HepG2 (cell line): ENCODE data around the gene IQCN. TPM values are rescaled to one million over a fixed set of nuclear protein-coding genes. Genes with fewer than 3 reads are reported as not detected.
A peak's percentile ranks its signal among the peaks of the same experiment; 100 is the strongest.

ENCODE experiments used
- AGO1 ChIP-seq: fragments of 200-400 bp; formaldehyde crosslinking; IDR thresholded peaks from 2 replicates; pipeline ENCODE4 v1.6.1; 2017; ENCODE audit warnings: mild to moderate bottlenecking, low read depth, low read length, moderate library complexity; ENCODE audit not compliant: poor library complexity, severe bottlenecking
- CBX5 ChIP-seq: sonication (generic); formaldehyde crosslinking; IDR thresholded peaks from 2 replicates; pipeline ENCODE4 v1.4.0; 2020; ENCODE audit warnings: missing genetic modification reagents, borderline replicate concordance
- ZNF382 ChIP-seq: sonication (generic); formaldehyde crosslinking; IDR thresholded peaks from 2 replicates; pipeline ENCODE4 v1.5.0; 2020; ENCODE audit warnings: missing genetic modification reagents, mild to moderate bottlenecking, borderline replicate concordance
- ZNF841 ChIP-seq: sonication (generic); formaldehyde crosslinking; IDR thresholded peaks from 2 replicates; pipeline ENCODE4 v1.8.1; 2023; ENCODE audit warnings: missing genetic modification reagents, borderline replicate concordance
- ZNF878 ChIP-seq: sonication (generic); formaldehyde crosslinking; IDR thresholded peaks from 2 replicates; pipeline ENCODE4 v1.8.1; 2023; ENCODE audit warnings: mild to moderate bottlenecking, missing genetic modification reagents, moderate library complexity
- ZSCAN31 ChIP-seq: sonication (generic); formaldehyde crosslinking; IDR thresholded peaks from 2 replicates; pipeline ENCODE4 v1.5.0; 2020; ENCODE audit warnings: low read depth, mild to moderate bottlenecking, missing genetic modification reagents
- polyA plus RNA-seq, 8 experiments: library from polyadenylated mRNA; depleted of rRNA in 3 of 8; stranded (reverse) in 7 of 8; unstranded in 1 of 8; fragments of >200 nt; fragmentation: Illumina TruSeq in 4 of 8; extraction: Trizol in 4 of 8; gene quantifications; 2 replicates each; pipeline versions ENCODE4 v1.2.1 to v1.2.3, GENCODE V29; 2011 to 2016; ENCODE audit warnings: low read depth in 4 of 8, missing spikeins in 1 of 8, mixed read lengths in 1 of 8; ENCODE audit not compliant: insufficient read depth in 1 of 8
- total RNA-seq, 5 experiments: library from RNA; depleted of rRNA; stranded (reverse); fragments of >200 nt; fragmentation: Illumina TruSeq; extraction: Trizol; gene quantifications; 2 replicates each; pipeline ENCODE4 v1.2.3, GENCODE V29; 2016; ENCODE audit warnings: low read depth in 1 of 5
- TF ChIP-seq, protein P1 (sequence below): IDR thresholded peaks from 2 replicates; pipeline ENCODE4 v1.6.1; 2012; ENCODE audit warnings: low read depth, low read length, improper control_type of control experiment
- TF ChIP-seq, protein P2 (sequence below): sonication (generic); formaldehyde crosslinking; IDR thresholded peaks from 2 replicates; pipeline ENCODE4 v1.4.0; 2020; ENCODE audit warnings: missing genetic modification reagents, mild to moderate bottlenecking, borderline replicate concordance
- TF ChIP-seq, protein P3 (sequence below): sonication (generic); formaldehyde crosslinking; IDR thresholded peaks from 2 replicates; pipeline ENCODE4 v1.8.1; 2023; ENCODE audit warnings: mild to moderate bottlenecking, moderate library complexity, missing genetic modification reagents
- TF ChIP-seq, protein P4 (sequence below): sonication (generic); formaldehyde crosslinking; IDR thresholded peaks from 2 replicates; pipeline ENCODE4 v1.4.0; 2020; ENCODE audit warnings: missing genetic modification reagents

Gene IQCN
- total and polyA plus RNA-seq, 2 of the 13 experiments (the other 11 are each of a cell fraction or from before 2014, with no cell fraction given): 0.04 to 0.18 TPM

DNA sequence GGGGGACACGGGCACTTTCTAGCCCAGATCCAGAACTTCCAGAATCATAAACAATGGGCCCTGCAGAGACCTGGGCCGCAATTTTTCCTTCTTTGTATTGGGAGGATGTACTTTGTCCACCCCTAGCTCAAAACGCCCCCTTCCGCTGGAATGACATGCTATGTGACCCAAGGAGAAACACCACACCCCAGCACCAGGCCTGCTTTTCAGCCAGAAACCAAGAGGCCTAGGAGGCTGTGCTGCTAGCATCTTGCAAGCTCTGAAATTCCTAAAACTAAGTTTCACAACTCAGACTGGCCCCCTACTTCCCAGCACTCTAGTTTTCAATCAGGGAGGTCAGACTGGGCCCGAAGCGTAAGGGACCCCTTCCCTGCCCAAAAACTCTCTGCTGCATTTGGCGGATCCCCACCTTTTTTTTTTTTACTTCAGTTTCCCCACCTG, 48.1 kb upstream of the IQCN start (continued):
- TF ChIP-seq, protein P1, sequence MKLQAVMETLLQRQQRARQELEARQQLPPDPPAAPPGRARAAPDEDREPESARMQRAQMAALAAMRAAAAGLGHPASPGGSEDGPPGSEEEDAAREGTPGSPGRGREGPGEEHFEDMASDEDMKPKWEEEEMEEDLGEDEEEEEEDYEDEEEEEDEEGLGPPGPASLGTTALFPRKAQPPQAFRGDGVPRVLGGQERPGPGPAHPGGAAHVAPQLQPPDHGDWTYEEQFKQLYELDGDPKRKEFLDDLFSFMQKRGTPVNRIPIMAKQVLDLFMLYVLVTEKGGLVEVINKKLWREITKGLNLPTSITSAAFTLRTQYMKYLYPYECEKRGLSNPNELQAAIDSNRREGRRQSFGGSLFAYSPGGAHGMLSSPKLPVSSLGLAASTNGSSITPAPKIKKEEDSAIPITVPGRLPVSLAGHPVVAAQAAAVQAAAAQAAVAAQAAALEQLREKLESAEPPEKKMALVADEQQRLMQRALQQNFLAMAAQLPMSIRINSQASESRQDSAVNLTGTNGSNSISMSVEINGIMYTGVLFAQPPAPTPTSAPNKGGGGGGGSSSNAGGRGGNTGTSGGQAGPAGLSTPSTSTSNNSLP: no peak
- TF ChIP-seq, protein P2, sequence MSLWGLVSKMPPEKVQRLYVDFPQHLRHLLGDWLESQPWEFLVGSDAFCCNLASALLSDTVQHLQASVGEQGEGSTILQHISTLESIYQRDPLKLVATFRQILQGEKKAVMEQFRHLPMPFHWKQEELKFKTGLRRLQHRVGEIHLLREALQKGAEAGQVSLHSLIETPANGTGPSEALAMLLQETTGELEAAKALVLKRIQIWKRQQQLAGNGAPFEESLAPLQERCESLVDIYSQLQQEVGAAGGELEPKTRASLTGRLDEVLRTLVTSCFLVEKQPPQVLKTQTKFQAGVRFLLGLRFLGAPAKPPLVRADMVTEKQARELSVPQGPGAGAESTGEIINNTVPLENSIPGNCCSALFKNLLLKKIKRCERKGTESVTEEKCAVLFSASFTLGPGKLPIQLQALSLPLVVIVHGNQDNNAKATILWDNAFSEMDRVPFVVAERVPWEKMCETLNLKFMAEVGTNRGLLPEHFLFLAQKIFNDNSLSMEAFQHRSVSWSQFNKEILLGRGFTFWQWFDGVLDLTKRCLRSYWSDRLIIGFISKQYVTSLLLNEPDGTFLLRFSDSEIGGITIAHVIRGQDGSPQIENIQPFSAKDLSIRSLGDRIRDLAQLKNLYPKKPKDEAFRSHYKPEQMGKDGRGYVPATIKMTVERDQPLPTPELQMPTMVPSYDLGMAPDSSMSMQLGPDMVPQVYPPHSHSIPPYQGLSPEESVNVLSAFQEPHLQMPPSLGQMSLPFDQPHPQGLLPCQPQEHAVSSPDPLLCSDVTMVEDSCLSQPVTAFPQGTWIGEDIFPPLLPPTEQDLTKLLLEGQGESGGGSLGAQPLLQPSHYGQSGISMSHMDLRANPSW (CRISPR knock-in tag): no peak
- TF ChIP-seq ZSCAN31 (no peak), AGO1 (no peak), ZNF841 (CRISPR knock-in tag) (no peak), ZNF382 (no peak), ZNF878 (CRISPR knock-in tag) (0 out of 2 replicates have a peak, but pooled peaks have one; percentile 17), CBX5 (CRISPR knock-in tag) (no peak)
- TF ChIP-seq, protein P3, sequence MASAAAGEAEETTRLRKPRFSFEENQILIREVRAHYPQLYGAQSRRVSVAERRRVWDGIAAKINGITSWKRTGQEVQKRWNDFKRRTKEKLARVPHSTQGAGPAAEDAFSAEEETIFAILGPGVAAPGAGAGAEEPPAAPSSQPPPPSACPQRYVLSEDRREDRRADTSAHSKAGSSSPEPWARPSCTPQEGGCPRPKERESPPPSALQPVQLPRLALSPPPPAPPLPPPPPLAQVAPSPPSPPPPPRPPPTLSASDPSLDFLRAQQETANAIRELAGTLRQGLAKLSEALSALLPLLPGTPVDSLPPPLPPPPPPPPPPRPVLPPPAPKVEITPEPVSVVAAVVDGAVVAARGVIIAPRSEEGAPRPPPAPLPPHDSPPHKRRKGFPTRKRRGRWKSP (CRISPR knock-in tag): no peak
- TF ChIP-seq, protein P4, sequence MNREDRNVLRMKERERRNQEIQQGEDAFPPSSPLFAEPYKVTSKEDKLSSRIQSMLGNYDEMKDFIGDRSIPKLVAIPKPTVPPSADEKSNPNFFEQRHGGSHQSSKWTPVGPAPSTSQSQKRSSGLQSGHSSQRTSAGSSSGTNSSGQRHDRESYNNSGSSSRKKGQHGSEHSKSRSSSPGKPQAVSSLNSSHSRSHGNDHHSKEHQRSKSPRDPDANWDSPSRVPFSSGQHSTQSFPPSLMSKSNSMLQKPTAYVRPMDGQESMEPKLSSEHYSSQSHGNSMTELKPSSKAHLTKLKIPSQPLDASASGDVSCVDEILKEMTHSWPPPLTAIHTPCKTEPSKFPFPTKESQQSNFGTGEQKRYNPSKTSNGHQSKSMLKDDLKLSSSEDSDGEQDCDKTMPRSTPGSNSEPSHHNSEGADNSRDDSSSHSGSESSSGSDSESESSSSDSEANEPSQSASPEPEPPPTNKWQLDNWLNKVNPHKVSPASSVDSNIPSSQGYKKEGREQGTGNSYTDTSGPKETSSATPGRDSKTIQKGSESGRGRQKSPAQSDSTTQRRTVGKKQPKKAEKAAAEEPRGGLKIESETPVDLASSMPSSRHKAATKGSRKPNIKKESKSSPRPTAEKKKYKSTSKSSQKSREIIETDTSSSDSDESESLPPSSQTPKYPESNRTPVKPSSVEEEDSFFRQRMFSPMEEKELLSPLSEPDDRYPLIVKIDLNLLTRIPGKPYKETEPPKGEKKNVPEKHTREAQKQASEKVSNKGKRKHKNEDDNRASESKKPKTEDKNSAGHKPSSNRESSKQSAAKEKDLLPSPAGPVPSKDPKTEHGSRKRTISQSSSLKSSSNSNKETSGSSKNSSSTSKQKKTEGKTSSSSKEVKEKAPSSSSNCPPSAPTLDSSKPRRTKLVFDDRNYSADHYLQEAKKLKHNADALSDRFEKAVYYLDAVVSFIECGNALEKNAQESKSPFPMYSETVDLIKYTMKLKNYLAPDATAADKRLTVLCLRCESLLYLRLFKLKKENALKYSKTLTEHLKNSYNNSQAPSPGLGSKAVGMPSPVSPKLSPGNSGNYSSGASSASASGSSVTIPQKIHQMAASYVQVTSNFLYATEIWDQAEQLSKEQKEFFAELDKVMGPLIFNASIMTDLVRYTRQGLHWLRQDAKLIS (CRISPR knock-in tag): no peak
